ENCODE results near the gene SIAE. TPM values are rescaled to one million over a fixed set of nuclear protein-coding genes. Genes with fewer than 3 reads are reported as not detected.

SIAE gene
- total and polyA plus RNA-seq, 2 of the 4 experiments (the other 2 are of a cell fraction) = 4.7 to 12.0 TPM

DNA sequence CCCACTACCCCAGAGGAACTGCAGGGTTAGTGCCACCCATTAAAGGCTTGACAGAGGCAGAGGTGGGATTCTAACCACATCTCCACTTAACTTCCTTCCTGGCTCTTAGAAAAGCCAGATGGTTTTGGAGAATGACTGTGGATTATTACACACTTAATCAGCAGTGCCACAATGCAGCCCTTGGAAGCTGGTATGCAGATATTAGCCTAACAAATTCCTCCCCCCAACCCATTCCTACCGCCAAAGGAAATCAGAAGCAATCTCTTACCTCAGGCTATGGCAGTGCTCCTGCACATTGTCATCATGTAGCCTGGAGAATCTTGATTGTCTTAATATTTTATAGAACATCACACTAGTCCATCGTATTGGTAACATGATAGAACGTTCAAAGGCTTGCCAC lies 43.1 kb upstream of the SIAE start:
- POLR2A ChIA-PET (ENCODE audit: unreplicated experiment) = no interaction called here
- Histone ChIP-seq H3K79me1 (ENCODE audit: low read depth in 1 of 2, low read length in 2 of 2) (no peaks in the 10 kb centered on the region), H3K36me3 (ENCODE audit: control insufficient read depth, insufficient read depth, low read length) (no peaks in the 10 kb centered on the region), H3K14ac (replicated peaks; ENCODE audit: low read depth, low read length) (no peak overlapping the region), H3K18ac (ENCODE audit: low read depth, low read length) (no peak overlapping the region), H3K27me3 (ENCODE audit: control insufficient read depth, insufficient read depth, low read length) (peaks cover 27% of the 10 kb centered on the region), H3K9ac (ENCODE audit: low read depth, low read length) (no peak overlapping the region), H4K91ac (ENCODE audit: insufficient read depth, low read depth, low read length) (no peak overlapping the region), H4K8ac (ENCODE audit: low read depth in 2 of 2, low read length in 2 of 2) (no peak overlapping the region), H3K4me1 (ENCODE audit: control insufficient read depth, insufficient read depth, low read length) (peaks cover 3% of the 10 kb centered on the region), H3K23ac (ENCODE audit: low read depth, low read length) (no peak overlapping the region), H3K27ac (ENCODE audit: insufficient read depth, low read length) (no peak overlapping the region), H3K9me1 (ENCODE audit: insufficient read depth, low read length) (no peaks in the 10 kb centered on the region), H2BK5ac (ENCODE audit: low read depth, low read length, poor library complexity, severe bottlenecking) (no peak overlapping the region), H2BK120ac (ENCODE audit: low read depth, low read length) (no peak overlapping the region), H2AFZ (replicated peaks; ENCODE audit: low read length, poor library complexity) (peak overlapping the region; percentile 12), H2BK15ac (ENCODE audit: low read depth, low read length) (no peak overlapping the region), H3K4me2 (ENCODE audit: low read depth, low read length) (no peak overlapping the region), H2AK5ac (ENCODE audit: low read depth, low read length) (no peak overlapping the region), H3K4me3 (ENCODE audit: insufficient read depth, low read depth, low read length) (no peak overlapping the region), H2BK20ac (ENCODE audit: low read depth, low read length) (no peak overlapping the region), H4K5ac (ENCODE audit: low read depth, low read length) (no peak overlapping the region), H2AK9ac (replicated peaks; ENCODE audit: low read depth, low read length, poor library complexity) (no peak overlapping the region), H3K4ac (ENCODE audit: low read depth, low read length) (no peak overlapping the region), H3K9me3 (ENCODE audit: control insufficient read depth, insufficient read depth, low read length) (no peaks in the 10 kb centered on the region), H4K20me1 (ENCODE audit: insufficient read depth, low read length) (no peaks in the 10 kb centered on the region), H3K56ac (ENCODE audit: extremely low read depth, insufficient read depth, low read length) (no peak overlapping the region)
- CTCF ChIA-PET = interaction anchor here (1.6 kb wide), 1 partner anchor 10 kb away, joined by 4 read pairs; no protein-coding TSS in a partner anchor
- TF ChIP-seq RAD21 (IDR thresholded peaks at IDR 0.05; ENCODE audit: low read length) (no peak), CHD1 (IDR thresholded peaks at IDR 0.05; ENCODE audit: low read depth, low read length) (no peak), MAZ (IDR thresholded peaks at IDR 0.05; ENCODE audit: borderline replicate concordance, low read depth, low read length) (no peak), USF2 (IDR thresholded peaks at IDR 0.05; ENCODE audit: low read depth, low read length) (no peak), SMC3 (IDR thresholded peaks at IDR 0.05; ENCODE audit: low read depth, low read length) (no peak), FOS (IDR thresholded peaks at IDR 0.05; ENCODE audit: low read depth, low read length) (no peak), POLR2A (IDR thresholded peaks at IDR 0.05; ENCODE audit: low read depth, low read length) (no peak), CEBPB (IDR thresholded peaks at IDR 0.05; ENCODE audit: low read depth, low read length) (no peak), RFX5 (IDR thresholded peaks at IDR 0.05; ENCODE audit: low read depth, low read length) (no peak), MXI1 (IDR thresholded peaks at IDR 0.05; ENCODE audit: borderline replicate concordance, low read depth, low read length) (no peak), NFE2L2 (IDR thresholded peaks at IDR 0.05; ENCODE audit: low read depth, low read length) (no peak), BHLHE40 (IDR thresholded peaks at IDR 0.05; ENCODE audit: low read depth, low read length) (no peak), MAFK (IDR thresholded peaks at IDR 0.05; ENCODE audit: low read depth, low read length) (no peak), RCOR1 (IDR thresholded peaks at IDR 0.05; ENCODE audit: insufficient replicate concordance, low read length) (no peak)
- TF ChIP-seq, protein P1, sequence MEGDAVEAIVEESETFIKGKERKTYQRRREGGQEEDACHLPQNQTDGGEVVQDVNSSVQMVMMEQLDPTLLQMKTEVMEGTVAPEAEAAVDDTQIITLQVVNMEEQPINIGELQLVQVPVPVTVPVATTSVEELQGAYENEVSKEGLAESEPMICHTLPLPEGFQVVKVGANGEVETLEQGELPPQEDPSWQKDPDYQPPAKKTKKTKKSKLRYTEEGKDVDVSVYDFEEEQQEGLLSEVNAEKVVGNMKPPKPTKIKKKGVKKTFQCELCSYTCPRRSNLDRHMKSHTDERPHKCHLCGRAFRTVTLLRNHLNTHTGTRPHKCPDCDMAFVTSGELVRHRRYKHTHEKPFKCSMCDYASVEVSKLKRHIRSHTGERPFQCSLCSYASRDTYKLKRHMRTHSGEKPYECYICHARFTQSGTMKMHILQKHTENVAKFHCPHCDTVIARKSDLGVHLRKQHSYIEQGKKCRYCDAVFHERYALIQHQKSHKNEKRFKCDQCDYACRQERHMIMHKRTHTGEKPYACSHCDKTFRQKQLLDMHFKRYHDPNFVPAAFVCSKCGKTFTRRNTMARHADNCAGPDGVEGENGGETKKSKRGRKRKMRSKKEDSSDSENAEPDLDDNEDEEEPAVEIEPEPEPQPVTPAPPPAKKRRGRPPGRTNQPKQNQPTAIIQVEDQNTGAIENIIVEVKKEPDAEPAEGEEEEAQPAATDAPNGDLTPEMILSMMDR (conservative IDR thresholded peaks at IDR 0.05; ENCODE audit: low read depth, low read length) = no peak
- TF ChIP-seq, protein P2, sequence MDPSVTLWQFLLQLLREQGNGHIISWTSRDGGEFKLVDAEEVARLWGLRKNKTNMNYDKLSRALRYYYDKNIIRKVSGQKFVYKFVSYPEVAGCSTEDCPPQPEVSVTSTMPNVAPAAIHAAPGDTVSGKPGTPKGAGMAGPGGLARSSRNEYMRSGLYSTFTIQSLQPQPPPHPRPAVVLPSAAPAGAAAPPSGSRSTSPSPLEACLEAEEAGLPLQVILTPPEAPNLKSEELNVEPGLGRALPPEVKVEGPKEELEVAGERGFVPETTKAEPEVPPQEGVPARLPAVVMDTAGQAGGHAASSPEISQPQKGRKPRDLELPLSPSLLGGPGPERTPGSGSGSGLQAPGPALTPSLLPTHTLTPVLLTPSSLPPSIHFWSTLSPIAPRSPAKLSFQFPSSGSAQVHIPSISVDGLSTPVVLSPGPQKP (IDR thresholded peaks at IDR 0.05; ENCODE audit: borderline replicate concordance, low read depth, low read length) = no peak
- ATAC-seq (ENCODE audit: low read depth) (no peak), DNase-seq (peak; percentile 27)
- in situ Hi-C loops (cut with MboI; ENCODE audit: low sequenced_read_pairs) (no loop called here), intact Hi-C loops (cut with micrococcal nuclease) (loop anchor here (5.0 kb wide), 1 partner anchor 39 kb away; no protein-coding TSS in a partner anchor), dilution Hi-C loops (cut with HindIII; ENCODE audit: low sequenced_read_pairs, unreplicated experiment) (no loop called here)
- no CpG with 5 or more reads among the region's 3 CpGs for WGBS, 2 experiments (ENCODE audit: extremely low coverage in 2 of 2, insufficient read length in 1 of 2)
- BruUV-seq (replicated peaks) = no TSS peak
